WI38 (cell line): ENCODE data around the gene GPR135.

ENCODE experiments used
- H3K4me3 ChIP-seq: 2 replicates; pipeline ENCODE4 v1.5.1; 2011; ENCODE audit warnings: low read depth, mild to moderate bottlenecking, control low read depth, low read length
- TF ChIP-seq, protein P1 (sequence below): IDR thresholded peaks from 2 replicates; pipeline ENCODE4 v1.5.1; 2012; ENCODE audit warnings: low read depth, mild to moderate bottlenecking, control low read depth, low read length

Gene GPR135

GRCh38 chr14:59482541-59483331 lies 17.6 kb upstream of the GPR135 start:
- TF ChIP-seq, protein P1, sequence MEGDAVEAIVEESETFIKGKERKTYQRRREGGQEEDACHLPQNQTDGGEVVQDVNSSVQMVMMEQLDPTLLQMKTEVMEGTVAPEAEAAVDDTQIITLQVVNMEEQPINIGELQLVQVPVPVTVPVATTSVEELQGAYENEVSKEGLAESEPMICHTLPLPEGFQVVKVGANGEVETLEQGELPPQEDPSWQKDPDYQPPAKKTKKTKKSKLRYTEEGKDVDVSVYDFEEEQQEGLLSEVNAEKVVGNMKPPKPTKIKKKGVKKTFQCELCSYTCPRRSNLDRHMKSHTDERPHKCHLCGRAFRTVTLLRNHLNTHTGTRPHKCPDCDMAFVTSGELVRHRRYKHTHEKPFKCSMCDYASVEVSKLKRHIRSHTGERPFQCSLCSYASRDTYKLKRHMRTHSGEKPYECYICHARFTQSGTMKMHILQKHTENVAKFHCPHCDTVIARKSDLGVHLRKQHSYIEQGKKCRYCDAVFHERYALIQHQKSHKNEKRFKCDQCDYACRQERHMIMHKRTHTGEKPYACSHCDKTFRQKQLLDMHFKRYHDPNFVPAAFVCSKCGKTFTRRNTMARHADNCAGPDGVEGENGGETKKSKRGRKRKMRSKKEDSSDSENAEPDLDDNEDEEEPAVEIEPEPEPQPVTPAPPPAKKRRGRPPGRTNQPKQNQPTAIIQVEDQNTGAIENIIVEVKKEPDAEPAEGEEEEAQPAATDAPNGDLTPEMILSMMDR = no peak
- peak overlapping the region; percentile 80 for H3K4me3 ChIP-seq

DNA sequence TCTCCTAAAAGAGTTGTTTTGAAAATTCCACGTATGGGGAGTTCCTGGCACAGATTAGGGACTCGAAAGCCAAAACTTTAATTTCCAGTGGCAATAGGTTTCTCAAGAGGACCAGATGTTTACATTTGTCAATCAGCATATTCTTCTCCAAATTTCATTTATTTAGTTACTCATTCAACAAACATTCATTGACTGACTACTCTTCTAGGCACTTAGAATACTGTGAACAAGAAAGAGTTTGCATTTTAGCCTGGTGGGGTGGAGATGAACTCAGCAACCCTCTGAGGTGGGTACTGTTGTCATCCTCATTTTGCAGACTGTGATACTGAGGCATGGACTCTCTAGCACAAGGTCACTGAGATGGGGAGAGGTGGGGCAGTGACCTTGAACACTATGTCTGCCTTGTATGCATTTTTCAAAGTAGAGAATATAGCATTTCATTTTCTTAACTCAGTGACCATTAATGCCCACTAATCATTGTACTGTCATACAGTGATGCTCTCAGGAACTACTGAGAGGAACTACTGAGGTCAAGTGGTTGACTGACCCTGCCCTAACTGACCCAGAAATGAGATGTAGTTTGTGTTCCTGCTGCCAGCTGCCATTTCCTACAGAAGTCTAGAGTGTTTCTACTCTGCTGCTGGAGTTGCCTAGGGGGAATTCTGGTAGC lies 16.8 kb upstream of the GPR135 start:
- TF ChIP-seq, protein P1 = no peak
- peak overlapping the region; percentile 80 for H3K4me3 ChIP-seq

DNA sequence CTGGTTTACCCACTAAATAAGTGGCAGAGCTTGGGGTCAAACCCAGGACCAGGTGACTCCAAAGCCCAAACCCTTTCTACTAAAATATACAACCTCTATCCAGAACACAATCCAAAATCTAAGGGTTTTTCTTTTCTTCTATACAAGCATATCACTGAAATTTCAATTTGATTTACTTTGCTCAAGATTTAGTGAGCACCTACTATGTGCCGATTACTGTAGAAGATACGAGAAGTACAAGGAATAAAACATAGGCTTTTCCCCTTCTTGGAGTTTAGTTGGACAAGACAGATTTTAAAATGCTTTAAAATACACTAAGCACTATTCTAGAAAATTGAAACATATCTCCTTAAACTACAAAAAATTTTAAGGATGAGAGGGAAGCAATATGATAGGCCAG lies 16.2 kb upstream of the GPR135 start:
- TF ChIP-seq, protein P1 = no peak
- peak overlapping the region; percentile 80 for H3K4me3 ChIP-seq

DNA sequence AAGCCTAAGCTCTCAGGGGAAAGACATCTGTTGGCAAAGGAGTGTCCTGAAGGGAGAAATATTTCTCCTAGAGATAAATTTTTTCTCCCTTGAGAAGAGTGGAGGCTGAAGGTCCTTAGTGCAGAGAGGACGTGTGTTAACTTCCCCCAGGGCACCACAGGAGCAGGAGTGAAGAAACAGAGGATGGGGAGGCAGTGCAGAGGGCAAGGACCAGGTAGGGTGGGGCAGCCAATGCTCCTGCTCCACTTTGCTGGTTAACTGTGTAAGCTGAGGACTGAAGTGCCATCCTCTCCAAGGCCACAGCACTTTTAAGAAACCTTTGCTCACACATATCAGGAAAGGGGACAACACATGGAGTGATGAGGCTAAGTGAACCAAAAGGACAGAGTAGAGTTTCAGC lies 15.0 kb upstream of the GPR135 start:
- TF ChIP-seq, protein P1 = no peak
- H3K4me3 ChIP-seq = no peak overlapping the region

- H3K4me3 ChIP-seq = no peak overlapping the region
- TF ChIP-seq, protein P1 = no peak
These were observed 13.4 kb upstream of the GPR135 start for GRCh38 chr14:59478540-59478939.

DNA sequence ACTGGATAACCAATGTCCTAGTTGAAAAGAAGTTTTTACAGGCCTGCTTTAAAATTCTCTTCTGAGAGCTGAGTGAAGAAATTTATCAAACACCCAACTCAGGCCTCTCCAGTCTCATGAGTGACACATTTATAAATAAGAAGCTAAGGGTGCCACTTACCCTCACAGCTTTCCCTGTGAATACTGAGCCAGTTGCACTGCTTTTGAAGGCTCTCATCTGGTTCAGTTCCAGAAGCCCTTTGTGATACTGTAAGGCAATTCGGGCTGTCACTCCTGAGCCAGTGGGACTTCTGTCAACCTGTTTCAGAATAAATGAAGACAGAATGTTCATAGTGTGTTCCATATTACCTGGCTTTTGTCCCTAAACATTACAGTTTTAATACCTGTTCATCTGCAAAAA lies 10.5 kb upstream of the GPR135 start:
- TF ChIP-seq, protein P1 = no peak
- H3K4me3 ChIP-seq = no peak overlapping the region

GRCh38 chr14:59474172-59474571 lies 9.0 kb upstream of the GPR135 start:
- TF ChIP-seq, protein P1 = no peak
- no peak overlapping the region for H3K4me3 ChIP-seq
